ENCODE measurements around the gene TMEM115. TPM values are rescaled to one million over a fixed set of nuclear protein-coding genes. Genes with fewer than 3 reads are reported as not detected.

The TMEM115 gene
- total and polyA plus RNA-seq, 2 of the 13 experiments (the other 11 are each of a cell fraction or from before 2014, with no cell fraction given): 22.1 to 30.7 TPM

DNA sequence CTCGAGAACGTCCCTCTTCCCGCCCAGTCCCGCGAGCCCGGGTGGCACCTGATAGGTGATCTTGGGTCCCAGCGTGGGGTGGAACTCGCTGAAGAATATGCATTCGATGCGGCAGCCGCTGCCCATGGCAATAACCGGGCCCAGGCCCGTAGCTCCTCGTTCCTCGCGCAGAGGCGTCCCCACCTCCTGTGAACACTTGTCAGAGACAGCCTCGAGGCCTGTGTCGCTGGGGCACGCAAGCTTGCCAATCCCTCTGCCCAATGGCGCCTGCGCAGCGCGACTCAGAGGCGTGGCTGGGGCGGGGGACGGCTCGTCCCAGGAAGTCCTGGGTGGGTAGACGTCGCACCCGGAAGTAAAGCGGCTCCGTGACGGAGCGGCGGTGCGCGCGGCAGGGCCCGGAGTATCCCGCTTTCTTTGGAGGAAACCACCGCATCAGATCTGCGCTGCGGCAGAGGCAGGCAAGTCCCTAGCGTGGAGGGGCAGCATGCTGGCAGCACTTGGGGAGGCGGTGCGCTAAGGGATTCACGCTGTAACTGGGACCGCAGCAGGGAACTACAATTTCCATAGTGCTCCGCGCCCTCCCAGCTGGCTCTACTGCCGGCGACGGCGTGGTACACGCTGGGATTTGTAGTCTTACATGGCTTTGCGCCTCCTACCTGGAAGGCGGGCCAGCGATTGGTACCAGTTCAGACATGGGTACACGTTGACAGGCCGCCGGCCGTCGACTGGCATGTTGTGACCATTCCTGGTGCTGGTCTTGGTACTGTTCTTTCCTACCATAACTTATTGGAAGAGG is 8.6 kb downstream of the TMEM115 start, which contains the start of the genes CYB561D2 and NPRL2 (continued):
- TF ChIP-seq, protein P1, sequence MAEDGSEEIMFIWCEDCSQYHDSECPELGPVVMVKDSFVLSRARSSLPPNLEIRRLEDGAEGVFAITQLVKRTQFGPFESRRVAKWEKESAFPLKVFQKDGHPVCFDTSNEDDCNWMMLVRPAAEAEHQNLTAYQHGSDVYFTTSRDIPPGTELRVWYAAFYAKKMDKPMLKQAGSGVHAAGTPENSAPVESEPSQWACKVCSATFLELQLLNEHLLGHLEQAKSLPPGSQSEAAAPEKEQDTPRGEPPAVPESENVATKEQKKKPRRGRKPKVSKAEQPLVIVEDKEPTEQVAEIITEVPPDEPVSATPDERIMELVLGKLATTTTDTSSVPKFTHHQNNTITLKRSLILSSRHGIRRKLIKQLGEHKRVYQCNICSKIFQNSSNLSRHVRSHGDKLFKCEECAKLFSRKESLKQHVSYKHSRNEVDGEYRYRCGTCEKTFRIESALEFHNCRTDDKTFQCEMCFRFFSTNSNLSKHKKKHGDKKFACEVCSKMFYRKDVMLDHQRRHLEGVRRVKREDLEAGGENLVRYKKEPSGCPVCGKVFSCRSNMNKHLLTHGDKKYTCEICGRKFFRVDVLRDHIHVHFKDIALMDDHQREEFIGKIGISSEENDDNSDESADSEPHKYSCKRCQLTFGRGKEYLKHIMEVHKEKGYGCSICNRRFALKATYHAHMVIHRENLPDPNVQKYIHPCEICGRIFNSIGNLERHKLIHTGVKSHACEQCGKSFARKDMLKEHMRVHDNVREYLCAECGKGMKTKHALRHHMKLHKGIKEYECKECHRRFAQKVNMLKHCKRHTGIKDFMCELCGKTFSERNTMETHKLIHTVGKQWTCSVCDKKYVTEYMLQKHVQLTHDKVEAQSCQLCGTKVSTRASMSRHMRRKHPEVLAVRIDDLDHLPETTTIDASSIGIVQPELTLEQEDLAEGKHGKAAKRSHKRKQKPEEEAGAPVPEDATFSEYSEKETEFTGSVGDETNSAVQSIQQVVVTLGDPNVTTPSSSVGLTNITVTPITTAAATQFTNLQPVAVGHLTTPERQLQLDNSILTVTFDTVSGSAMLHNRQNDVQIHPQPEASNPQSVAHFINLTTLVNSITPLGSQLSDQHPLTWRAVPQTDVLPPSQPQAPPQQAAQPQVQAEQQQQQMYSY (CRISPR knock-in tag; IDR thresholded peaks at IDR 0.05): peak; percentile 52; the same call in 1 of the 2 replicates
- TF ChIP-seq ZFP1 (CRISPR knock-in tag; IDR thresholded peaks at IDR 0.05): no peak
- TF ChIP-seq ZNF747 (CRISPR knock-in tag; IDR thresholded peaks at IDR 0.05; ENCODE audit: borderline replicate concordance): peak; percentile 97
- TF ChIP-seq, protein P2, sequence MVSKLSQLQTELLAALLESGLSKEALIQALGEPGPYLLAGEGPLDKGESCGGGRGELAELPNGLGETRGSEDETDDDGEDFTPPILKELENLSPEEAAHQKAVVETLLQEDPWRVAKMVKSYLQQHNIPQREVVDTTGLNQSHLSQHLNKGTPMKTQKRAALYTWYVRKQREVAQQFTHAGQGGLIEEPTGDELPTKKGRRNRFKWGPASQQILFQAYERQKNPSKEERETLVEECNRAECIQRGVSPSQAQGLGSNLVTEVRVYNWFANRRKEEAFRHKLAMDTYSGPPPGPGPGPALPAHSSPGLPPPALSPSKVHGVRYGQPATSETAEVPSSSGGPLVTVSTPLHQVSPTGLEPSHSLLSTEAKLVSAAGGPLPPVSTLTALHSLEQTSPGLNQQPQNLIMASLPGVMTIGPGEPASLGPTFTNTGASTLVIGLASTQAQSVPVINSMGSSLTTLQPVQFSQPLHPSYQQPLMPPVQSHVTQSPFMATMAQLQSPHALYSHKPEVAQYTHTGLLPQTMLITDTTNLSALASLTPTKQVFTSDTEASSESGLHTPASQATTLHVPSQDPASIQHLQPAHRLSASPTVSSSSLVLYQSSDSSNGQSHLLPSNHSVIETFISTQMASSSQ (IDR thresholded peaks at IDR 0.05; ENCODE audit: low read depth): 0 out of 2 replicates have a peak, but pooled peaks have one; percentile 18
- TF ChIP-seq, protein P2 (CRISPR knock-in tag; IDR thresholded peaks at IDR 0.05; ENCODE audit: borderline replicate concordance): no peak; the same call in 1 of the 2 replicates
- TF ChIP-seq HOXA9 (CRISPR knock-in tag; IDR thresholded peaks at IDR 0.05; ENCODE audit: borderline replicate concordance): peak; percentile 80; the same call in 1 of the 2 replicates
- TF ChIP-seq, protein P3, sequence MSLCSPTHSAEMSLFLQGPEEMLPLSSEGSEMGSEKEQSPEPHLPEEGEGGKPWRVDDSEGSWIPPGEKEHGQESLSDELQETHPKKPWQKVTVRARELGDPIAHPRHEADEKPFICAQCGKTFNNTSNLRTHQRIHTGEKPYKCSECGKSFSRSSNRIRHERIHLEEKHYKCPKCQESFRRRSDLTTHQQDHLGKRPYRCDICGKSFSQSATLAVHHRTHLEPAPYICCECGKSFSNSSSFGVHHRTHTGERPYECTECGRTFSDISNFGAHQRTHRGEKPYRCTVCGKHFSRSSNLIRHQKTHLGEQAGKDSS (CRISPR knock-in tag; IDR thresholded peaks at IDR 0.05; ENCODE audit: borderline replicate concordance, low read depth): peak; percentile 63; the same call in 1 of the 2 replicates
- peak; percentile 96 for TF ChIP-seq IRX3 (CRISPR knock-in tag; IDR thresholded peaks at IDR 0.05; ENCODE audit: borderline replicate concordance, low read depth)
- peak; percentile 70; the same call in 1 of the 2 replicates for TF ChIP-seq ZSCAN29 (CRISPR knock-in tag; conservative IDR thresholded peaks at IDR 0.05)
- TF ChIP-seq ZFP36 (IDR thresholded peaks at IDR 0.05; ENCODE audit: borderline replicate concordance, low read depth, low read length, partially characterized antibody): no peak
- TF ChIP-seq, protein P4, sequence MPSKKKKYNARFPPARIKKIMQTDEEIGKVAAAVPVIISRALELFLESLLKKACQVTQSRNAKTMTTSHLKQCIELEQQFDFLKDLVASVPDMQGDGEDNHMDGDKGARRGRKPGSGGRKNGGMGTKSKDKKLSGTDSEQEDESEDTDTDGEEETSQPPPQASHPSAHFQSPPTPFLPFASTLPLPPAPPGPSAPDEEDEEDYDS (CRISPR knock-in tag; IDR thresholded peaks at IDR 0.05): peak; percentile 82
- TF ChIP-seq HNRNPH1 (optimal IDR thresholded peaks at IDR 0.05; ENCODE audit: low read depth, low read length): no peak
- peak; percentile 95 for TF ChIP-seq ZSCAN31 (CRISPR knock-in tag; IDR thresholded peaks at IDR 0.05; ENCODE audit: low read depth)
- peak; percentile 91 for TF ChIP-seq ZNF567 (CRISPR knock-in tag; IDR thresholded peaks at IDR 0.05; ENCODE audit: borderline replicate concordance)
- no peak for TF ChIP-seq NFIB (CRISPR knock-in tag; IDR thresholded peaks at IDR 0.05; ENCODE audit: borderline replicate concordance)

Measured in HepG2 (cell line).